ENCODE measurements around the gene SLC52A1.
"Not testable (repeated sequence)": the region's sequence is repeated elsewhere in the genome, so short reads cannot be mapped to it uniquely, and the experiment has no call there.

Gene SLC52A1

GRCh38 chr17:5077781-5078105 lies 42.5 kb upstream of the SLC52A1 start:
- H3K9me3 ChIP-seq (ENCODE audit: low read length), result 0 out of 2 replicates have a peak, but pooled peaks cover 3% of the 10 kb centered on the region
- TF ChIP-seq, protein P1, sequence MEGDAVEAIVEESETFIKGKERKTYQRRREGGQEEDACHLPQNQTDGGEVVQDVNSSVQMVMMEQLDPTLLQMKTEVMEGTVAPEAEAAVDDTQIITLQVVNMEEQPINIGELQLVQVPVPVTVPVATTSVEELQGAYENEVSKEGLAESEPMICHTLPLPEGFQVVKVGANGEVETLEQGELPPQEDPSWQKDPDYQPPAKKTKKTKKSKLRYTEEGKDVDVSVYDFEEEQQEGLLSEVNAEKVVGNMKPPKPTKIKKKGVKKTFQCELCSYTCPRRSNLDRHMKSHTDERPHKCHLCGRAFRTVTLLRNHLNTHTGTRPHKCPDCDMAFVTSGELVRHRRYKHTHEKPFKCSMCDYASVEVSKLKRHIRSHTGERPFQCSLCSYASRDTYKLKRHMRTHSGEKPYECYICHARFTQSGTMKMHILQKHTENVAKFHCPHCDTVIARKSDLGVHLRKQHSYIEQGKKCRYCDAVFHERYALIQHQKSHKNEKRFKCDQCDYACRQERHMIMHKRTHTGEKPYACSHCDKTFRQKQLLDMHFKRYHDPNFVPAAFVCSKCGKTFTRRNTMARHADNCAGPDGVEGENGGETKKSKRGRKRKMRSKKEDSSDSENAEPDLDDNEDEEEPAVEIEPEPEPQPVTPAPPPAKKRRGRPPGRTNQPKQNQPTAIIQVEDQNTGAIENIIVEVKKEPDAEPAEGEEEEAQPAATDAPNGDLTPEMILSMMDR (IDR thresholded peaks at IDR 0.05; ENCODE audit: low read length), result no peak
- TF ChIP-seq EZH2 (IDR thresholded peaks at IDR 0.05; ENCODE audit: borderline replicate concordance, low read length), result no peak
- peaks cover 15% of the 10 kb centered on the region for H3K4me1 ChIP-seq (ENCODE audit: insufficient read depth, low read length, severe bottlenecking)
- no peaks in the 10 kb centered on the region; the same call in 1 of the 2 replicates for H3K36me3 ChIP-seq (ENCODE audit: insufficient read depth, low read length)
- H3K4me2 ChIP-seq (ENCODE audit: low read length), result peak overlapping the region; percentile 64
- H3F3A ChIP-seq (ENCODE audit: insufficient read depth, low read length), result no peaks in the 10 kb centered on the region
- peak overlapping the region; percentile 60 for H3K4me3 ChIP-seq (ENCODE audit: low read depth, low read length, poor library complexity, severe bottlenecking)
- no peaks in the 10 kb centered on the region for H3K79me2 ChIP-seq (ENCODE audit: insufficient read depth, low read length)
- no peak overlapping the region for H3K27ac ChIP-seq (ENCODE audit: low read depth, low read length, poor library complexity, severe bottlenecking)
- no peaks in the 10 kb centered on the region for H4K20me1 ChIP-seq (ENCODE audit: insufficient read depth, low read length)
- peak overlapping the region; percentile 13; the same call in 1 of the 2 replicates for H2AFZ ChIP-seq (ENCODE audit: low read length)
- H3K9ac ChIP-seq (ENCODE audit: low read length), result no peak overlapping the region
- H3K9me2 ChIP-seq (ENCODE audit: low read depth, low read length), result no peaks in the 10 kb centered on the region
- no peaks in the 10 kb centered on the region for H3K27me3 ChIP-seq (ENCODE audit: insufficient read depth, low read length)

DNA sequence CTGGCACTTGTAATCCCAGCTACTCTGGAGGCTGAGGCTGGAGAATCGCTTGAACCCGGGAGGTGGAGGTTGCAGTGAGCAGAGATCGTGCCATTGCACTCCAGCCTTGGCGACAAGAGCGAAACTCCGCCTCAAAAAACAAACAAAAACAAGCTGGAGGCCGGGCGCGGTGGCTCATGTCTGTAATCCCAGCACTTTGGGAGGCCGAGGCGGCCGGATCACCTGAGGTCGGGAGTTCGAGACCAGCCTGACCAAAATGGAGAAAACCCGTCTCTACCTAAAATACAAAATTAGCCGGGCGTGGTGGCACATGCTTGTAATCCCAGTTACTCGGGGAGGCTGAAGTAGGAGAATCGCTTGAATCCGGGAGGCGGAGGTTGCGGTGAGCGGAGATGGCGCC lies 42.0 kb upstream of the SLC52A1 start:
- H3K9ac ChIP-seq (ENCODE audit: low read length); H3K36me3 ChIP-seq (ENCODE audit: insufficient read depth, low read length); H3K27ac ChIP-seq (ENCODE audit: low read depth, low read length, poor library complexity, severe bottlenecking); H3F3A ChIP-seq (ENCODE audit: insufficient read depth, low read length); H3K27me3 ChIP-seq (ENCODE audit: insufficient read depth, low read length); H3K9me3 ChIP-seq (ENCODE audit: low read length); H3K79me2 ChIP-seq (ENCODE audit: insufficient read depth, low read length); H2AFZ ChIP-seq (ENCODE audit: low read length); H3K4me3 ChIP-seq (ENCODE audit: low read depth, low read length, poor library complexity, severe bottlenecking); H3K9me2 ChIP-seq (ENCODE audit: low read depth, low read length); H3K4me2 ChIP-seq (ENCODE audit: low read length); H4K20me1 ChIP-seq (ENCODE audit: insufficient read depth, low read length): not testable (repeated sequence)
- peaks cover 15% of the 10 kb centered on the region for H3K4me1 ChIP-seq (ENCODE audit: insufficient read depth, low read length, severe bottlenecking)

- not testable (repeated sequence) for H3K4me2 ChIP-seq (ENCODE audit: low read length); H3K27me3 ChIP-seq (ENCODE audit: insufficient read depth, low read length); H3K9ac ChIP-seq (ENCODE audit: low read length); H3K27ac ChIP-seq (ENCODE audit: low read depth, low read length, poor library complexity, severe bottlenecking); H3K36me3 ChIP-seq (ENCODE audit: insufficient read depth, low read length); H2AFZ ChIP-seq (ENCODE audit: low read length); H4K20me1 ChIP-seq (ENCODE audit: insufficient read depth, low read length); H3K9me2 ChIP-seq (ENCODE audit: low read depth, low read length); H3F3A ChIP-seq (ENCODE audit: insufficient read depth, low read length); H3K4me3 ChIP-seq (ENCODE audit: low read depth, low read length, poor library complexity, severe bottlenecking); H3K79me2 ChIP-seq (ENCODE audit: insufficient read depth, low read length); H3K9me3 ChIP-seq (ENCODE audit: low read length)
- peaks cover 15% of the 10 kb centered on the region for H3K4me1 ChIP-seq (ENCODE audit: insufficient read depth, low read length, severe bottlenecking)
Observed at GRCh38 chr17:5075472-5075871, 40.2 kb upstream of the SLC52A1 start.

GRCh38 chr17:5069724-5070123 lies 34.5 kb upstream of the SLC52A1 start:
- Histone ChIP-seq H3K9me3 (ENCODE audit: low read length) (no peaks in the 10 kb centered on the region), H3F3A (ENCODE audit: insufficient read depth, low read length) (no peaks in the 10 kb centered on the region), H3K4me3 (ENCODE audit: low read depth, low read length, poor library complexity, severe bottlenecking) (no peak overlapping the region), H3K9ac (ENCODE audit: low read length) (no peak overlapping the region), H3K27ac (ENCODE audit: low read depth, low read length, poor library complexity, severe bottlenecking) (no peak overlapping the region), H3K4me1 (ENCODE audit: insufficient read depth, low read length, severe bottlenecking) (no peaks in the 10 kb centered on the region), H3K79me2 (ENCODE audit: insufficient read depth, low read length) (no peaks in the 10 kb centered on the region), H3K27me3 (ENCODE audit: insufficient read depth, low read length) (no peaks in the 10 kb centered on the region; the same call in 1 of the 2 replicates), H4K20me1 (ENCODE audit: insufficient read depth, low read length) (no peaks in the 10 kb centered on the region), H3K4me2 (ENCODE audit: low read length) (no peak overlapping the region), H2AFZ (ENCODE audit: low read length) (no peak overlapping the region), H3K36me3 (ENCODE audit: insufficient read depth, low read length) (no peaks in the 10 kb centered on the region), H3K9me2 (ENCODE audit: low read depth, low read length) (no peaks in the 10 kb centered on the region)
- no peak for TF ChIP-seq EZH2 (IDR thresholded peaks at IDR 0.05; ENCODE audit: borderline replicate concordance, low read length)
- TF ChIP-seq, protein P1 (IDR thresholded peaks at IDR 0.05; ENCODE audit: low read length), result no peak
